RWPE1 (cell line): ENCODE results near the gene ME3.

Source experiments
- CTCF ChIA-PET: fragments of 350-600 bp; sonication (Branson Sonifier 250); formaldehyde crosslinking; extraction: SDS; loops from one replicate; lab custom pipeline; 2021; lab: Yijun Ruan, JAX
- POLR2A ChIA-PET: fragments of 400-600 bp; formaldehyde crosslinking; extraction: SDS; loops from one replicate; lab custom pipeline; 2020; ENCODE audit warnings: antibody characterized with exemption; ENCODE audit not compliant: low non-redundant PET; lab: Yijun Ruan, JAX
- DNase-seq: peaks from one replicate; pipeline ENCODE4 v3.0.0; 2012; ENCODE audit warnings: low spot score
- H3K27ac ChIP-seq: fragments of 450-650 bp; 2 replicates; pipeline ENCODE4 v1.5.1; 2017
- TF ChIP-seq, protein P1 (sequence below): fragments of 450-650 bp; conservative IDR thresholded peaks from 2 replicates; pipeline ENCODE4 v1.5.1; 2017; ENCODE audit warnings: low read depth, mild to moderate bottlenecking

ME3 gene

DNA sequence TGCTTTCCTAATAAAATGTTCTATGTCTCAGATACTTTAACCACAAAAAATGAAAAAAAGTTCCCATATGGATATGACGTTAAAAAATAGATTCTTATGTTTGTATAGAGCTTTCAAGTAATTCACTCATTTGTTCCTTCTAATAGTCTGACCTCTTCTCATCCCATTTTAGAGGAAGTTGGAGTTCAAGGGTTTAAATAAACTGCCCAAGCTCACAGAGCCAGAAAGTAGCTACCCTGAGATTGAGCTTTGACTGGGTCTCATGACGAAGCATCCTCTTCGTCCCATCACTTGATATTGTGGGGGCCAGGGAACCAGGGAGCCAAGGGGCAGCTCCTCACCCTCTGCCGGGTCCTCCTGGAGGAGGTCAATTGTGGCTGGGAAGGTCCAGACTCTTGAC is 181.4 kb downstream of the ME3 start:
- CTCF ChIA-PET = interaction anchor here (0.7 kb wide), 1 partner anchor 806 kb away, joined by 4 read pairs; no protein-coding TSS in a partner anchor
- POLR2A ChIA-PET = no interaction called here
- TF ChIP-seq, protein P1, sequence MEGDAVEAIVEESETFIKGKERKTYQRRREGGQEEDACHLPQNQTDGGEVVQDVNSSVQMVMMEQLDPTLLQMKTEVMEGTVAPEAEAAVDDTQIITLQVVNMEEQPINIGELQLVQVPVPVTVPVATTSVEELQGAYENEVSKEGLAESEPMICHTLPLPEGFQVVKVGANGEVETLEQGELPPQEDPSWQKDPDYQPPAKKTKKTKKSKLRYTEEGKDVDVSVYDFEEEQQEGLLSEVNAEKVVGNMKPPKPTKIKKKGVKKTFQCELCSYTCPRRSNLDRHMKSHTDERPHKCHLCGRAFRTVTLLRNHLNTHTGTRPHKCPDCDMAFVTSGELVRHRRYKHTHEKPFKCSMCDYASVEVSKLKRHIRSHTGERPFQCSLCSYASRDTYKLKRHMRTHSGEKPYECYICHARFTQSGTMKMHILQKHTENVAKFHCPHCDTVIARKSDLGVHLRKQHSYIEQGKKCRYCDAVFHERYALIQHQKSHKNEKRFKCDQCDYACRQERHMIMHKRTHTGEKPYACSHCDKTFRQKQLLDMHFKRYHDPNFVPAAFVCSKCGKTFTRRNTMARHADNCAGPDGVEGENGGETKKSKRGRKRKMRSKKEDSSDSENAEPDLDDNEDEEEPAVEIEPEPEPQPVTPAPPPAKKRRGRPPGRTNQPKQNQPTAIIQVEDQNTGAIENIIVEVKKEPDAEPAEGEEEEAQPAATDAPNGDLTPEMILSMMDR = no peak
- no peak overlapping the region for H3K27ac ChIP-seq
- DNase-seq = no peak

DNA sequence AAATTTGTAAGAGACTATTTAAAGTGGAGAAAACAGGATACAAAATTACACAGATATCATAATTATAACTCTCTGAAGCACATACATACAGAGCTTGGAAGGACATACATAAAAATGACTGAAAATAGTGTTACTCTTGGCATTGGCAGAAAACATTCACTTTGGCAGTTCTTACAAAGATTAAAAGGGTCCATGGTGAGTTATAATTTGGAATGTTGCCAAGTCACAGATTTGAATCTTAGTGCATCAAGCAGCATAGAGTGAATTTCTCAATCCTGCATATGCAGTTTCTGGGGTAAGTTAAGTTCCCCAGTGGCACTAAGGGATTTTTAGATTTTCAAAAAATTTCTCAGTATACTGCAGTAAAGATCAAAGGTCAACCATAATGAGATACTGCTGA is 181.8 kb downstream of the ME3 start:
- TF ChIP-seq, protein P1 = no peak
- no peak overlapping the region for H3K27ac ChIP-seq
- ChIA-PET POLR2A (no interaction called here), CTCF (interaction anchor here (0.7 kb wide), 2 partner anchors 8 to 806 kb away, joined by 4 to 6 read pairs; no protein-coding TSS in a partner anchor)
- DNase-seq = no peak

DNA sequence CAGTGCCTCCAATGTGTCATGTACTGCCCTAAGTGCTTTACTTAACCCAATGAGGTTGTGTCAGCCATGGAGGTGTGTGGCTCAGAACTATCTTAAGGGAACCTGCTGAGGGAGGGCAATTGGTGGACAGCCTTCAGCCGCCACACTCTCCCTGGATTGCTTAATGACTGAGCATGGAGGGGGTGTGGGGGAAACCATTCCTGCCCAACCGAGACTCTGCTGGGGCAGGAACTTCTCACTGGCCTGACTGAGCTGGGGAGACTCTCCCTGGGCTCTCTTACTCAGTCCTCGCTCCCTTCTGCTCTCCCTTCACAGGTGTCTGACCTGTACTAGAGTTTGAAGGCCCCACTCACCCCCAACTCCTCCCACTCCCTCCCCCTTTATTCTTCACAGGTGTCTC is 183.0 kb downstream of the ME3 start:
- H3K27ac ChIP-seq = no peak overlapping the region; the same call in 1 of the 2 replicates
- CTCF ChIA-PET = no interaction called here
- POLR2A ChIA-PET = no interaction called here
- no peak for DNase-seq
- TF ChIP-seq, protein P1 = no peak

DNA sequence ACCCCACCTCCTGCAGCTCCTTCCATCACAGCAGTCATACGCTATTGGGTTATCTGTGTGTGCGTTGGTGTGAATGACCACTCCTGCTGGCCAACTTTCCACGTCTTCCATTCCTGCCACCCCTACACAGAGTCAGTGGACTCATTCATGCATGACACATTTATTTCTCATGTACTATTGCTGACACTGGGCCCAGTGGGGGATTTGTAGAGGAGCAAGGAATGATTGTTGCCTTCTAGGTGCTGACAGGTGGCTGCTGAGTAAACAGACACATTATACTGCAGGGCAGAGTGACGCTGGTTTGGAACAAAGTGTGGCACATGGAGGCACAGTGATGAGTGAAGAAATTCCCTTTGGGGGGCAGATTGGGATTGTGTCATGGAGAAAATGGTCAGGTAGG is 183.9 kb downstream of the ME3 start:
- no peak overlapping the region for H3K27ac ChIP-seq
- TF ChIP-seq, protein P1 = no peak
- ChIA-PET POLR2A (no interaction called here), CTCF (no interaction called here)
- no peak for DNase-seq

DNA sequence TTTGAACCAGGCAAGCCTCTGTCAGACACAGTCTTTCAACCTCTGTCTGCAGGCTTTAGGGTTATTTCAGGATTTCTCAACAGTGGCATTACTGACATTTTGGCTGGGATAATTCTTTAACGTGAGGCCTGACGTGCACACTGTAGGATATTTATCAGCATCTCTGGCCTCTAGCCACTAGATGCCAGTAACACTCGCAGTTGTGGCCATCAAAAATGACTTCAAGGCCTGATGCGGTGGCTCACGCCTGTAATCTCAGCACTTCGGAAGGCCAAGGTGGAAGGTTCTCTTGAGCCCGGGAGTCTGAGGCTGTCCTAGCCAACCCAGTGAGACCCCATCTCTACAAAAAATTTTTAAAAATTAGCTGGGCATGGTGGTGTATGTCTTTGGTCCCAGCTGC is 184.7 kb downstream of the ME3 start:
- ChIA-PET CTCF (no interaction called here), POLR2A (no interaction called here)
- no peak for DNase-seq
- TF ChIP-seq, protein P1 = no peak
- no peak overlapping the region for H3K27ac ChIP-seq

DNA sequence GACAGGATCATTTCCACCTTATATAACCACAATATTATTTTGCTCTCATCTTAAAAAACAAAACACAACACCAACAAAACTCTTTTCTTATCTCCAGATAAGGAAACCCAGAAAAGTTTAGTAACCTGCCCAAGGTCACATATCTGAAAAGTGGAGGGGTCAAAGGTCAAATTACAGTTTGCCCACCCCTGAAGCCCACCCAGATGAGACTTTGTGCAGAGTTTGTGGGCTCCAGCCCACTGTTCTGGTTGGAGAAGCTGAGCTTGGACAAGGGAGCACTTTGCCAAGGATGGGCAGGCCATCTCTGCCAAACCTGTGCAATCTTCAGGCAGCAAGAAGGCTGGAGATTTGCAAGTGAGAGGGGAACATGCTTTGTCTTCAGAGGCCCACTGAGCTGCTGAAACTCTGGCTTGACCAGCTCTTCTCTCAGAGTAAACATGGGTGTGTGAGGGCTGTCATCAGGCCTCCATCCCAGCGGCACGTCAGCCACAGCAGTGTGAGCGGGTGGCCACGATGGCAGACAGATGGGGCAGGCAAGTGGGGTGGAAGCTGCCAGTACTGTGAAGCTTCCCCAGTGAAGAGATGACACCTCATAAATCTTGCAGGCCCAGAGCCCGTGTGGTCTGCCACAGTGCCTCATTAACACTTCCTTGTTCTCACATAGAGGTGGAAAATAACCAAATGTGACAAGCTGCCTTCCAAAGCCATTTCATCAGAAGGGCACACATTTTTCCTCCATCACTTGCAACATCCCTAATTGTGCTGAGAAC is 186.0 kb downstream of the ME3 start:
- DNase-seq = no peak
- ChIA-PET CTCF (no interaction called here), POLR2A (no interaction called here)
- H3K27ac ChIP-seq = 0 out of 2 replicates have a peak overlapping the region, but pooled peaks have one; percentile 6
- TF ChIP-seq, protein P1 = no peak
